GM18867 (cell line): ENCODE data around the gene CCNB1IP1.
"Not testable (repeated sequence)": the region's sequence is repeated elsewhere in the genome, so short reads cannot be mapped to it uniquely, and the experiment has no call there.

Source experiments
- ATAC-seq: cut with Tn5 transposase; IDR thresholded peaks from one replicate; pipeline ENCODE4 v1.9.1; 2021; ENCODE audit warnings: mild to moderate bottlenecking, moderate library complexity; ENCODE audit not compliant: unreplicated experiment

Gene CCNB1IP1

DNA sequence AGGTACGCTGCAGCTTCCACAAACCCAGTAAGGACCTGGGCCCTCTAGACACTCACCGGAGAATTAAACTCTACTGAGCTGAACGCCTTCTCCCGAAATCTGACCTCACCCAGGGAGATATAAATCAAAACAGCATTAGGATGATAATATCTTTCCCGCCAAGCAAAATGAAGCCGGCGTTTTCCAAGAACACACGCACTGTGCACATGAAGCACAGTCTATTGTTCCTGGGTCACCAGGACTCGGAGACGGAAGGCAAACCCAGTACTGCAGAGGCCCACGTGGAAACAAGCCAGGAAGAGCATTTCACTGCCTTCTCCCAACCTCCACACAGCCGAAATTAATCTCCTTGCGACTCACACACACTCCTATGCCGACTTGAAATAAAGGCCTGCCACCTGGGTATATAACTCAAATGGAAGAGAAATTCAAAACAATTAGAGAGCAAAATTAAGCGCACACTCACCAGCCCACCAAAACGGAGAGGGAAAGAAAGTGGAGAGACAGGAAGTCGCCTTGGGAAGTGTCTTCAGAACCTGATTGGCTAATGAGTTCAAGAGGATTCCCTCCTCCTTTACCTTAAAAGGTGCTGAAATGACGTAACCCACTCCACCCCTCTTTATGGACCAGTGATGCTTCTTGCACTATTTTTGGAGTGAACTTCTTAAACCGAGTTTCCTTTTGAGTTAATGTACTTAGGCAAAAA lies at the start of gene CCNB1IP1:
CCNB1IP1 (minus strand) TSS at position 492 of the 706 bp plus-strand sequence. CDS start 16,756 bp downstream, outside the sequence.
- peak; percentile 98 for ATAC-seq

- ATAC-seq: no peak
These were observed 49.4 kb upstream of the CCNB1IP1 start for GRCh38 chr14:20382526-20382925.

DNA sequence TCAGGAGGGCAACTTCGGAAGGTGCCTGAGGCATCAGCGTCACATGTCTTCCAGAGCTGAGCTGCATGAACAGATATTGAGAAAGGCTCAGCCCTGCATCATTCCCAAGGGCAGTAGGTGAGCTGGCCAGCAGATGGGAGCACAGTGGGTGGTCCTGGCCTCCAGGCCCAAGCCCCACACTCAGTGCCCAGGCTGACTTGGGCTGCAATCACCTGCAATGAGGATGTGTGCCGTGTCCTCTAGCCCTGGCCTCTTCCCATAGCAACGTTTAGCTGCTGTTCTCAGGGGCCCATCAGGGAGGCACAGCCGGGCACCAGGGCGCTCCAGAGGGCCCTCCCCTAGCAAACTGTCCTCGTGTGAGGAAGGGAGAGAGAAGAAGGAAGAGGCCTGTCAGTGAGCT lies 48.3 kb upstream of the CCNB1IP1 start:
- no peak for ATAC-seq

DNA sequence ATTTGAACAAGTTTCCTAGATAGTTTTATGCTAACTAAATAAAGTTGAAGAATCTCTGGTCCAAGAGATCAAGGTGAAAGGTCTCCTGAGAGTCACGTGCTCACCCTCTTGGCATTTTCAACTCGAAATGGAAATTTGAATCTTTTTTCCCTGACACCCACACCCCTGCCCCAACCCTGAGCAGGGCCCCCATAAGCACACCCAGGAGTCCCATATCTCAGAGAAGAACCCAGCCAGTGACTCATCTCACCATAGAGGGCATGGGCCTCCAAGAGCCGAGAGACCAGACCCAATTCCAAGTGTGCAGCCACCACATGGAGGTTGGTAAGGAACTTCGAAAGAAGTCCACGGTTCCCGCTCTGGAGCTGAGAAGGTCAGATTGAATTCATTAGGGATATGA lies 47.6 kb upstream of the CCNB1IP1 start:
- ATAC-seq: no peak

DNA sequence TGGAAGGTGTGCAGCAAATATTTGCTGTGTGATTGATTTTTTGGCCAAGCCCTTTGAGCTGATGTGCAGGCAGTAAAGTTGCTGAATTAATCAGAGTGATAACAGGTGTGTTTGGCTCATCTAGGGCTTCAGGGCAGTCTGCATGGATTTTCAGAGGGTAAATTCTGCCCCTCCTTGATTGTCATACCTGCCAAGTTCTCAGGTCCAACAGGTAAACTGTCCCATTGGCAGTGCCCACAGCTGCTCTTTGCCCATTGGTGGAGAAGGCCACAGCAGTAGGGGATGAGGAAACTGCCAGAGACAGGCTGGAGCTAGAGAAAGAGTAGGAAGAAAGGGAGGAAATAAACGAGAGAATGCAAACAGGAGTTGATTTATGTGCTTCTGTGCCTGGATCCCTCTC lies 46.7 kb upstream of the CCNB1IP1 start:
- ATAC-seq: no peak

DNA sequence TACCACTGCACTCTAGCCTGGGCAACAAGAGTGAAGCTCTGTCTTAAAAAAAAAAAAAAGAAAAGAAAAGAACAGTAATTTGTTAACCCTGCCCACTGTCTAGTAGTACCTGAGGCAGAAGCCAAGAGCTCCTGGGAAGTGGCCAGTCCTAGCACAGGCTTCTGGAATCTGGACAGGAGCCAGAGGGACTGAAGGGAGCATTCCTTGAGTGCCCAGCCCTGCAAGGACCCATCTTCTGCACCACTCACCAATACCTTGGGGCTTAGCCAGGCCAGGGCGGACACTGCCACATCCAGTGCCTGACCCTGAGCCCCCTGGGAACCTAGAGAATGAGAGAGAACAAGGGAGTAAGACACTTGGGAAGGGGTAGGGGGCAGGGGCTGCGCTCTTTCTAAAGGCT lies 44.1 kb upstream of the CCNB1IP1 start:
- ATAC-seq: no peak

DNA sequence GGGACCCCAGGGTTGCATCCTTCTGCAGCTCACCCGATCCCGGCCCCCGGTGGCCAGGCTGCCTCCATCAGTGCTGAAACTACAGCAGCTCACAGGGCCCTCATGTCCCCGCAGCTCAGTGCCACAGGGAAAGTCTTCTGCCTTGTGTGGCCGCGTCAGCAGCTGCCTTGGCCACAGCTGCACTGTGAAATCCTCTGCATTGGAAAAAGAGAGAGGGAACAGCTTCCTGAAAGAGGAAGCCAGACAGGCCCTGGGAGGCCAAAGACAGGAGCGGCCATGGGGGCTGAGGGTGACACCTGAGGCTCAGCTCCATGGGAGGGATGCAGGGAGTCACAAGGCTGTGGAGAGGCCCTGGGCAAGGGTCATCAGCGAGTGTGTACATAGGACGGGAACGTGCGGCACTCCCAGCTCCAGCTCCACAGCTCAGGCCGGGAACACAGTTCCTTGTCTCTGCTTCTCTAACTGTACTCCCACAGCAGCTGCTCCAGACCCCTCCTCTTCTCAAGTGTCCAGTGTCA lies 43.1 kb upstream of the CCNB1IP1 start:
- ATAC-seq: no peak

- no peak for ATAC-seq
These were observed 42.4 kb upstream of the CCNB1IP1 start for GRCh38 chr14:20375471-20375870.

GRCh38 chr14:20372796-20373195 lies 39.7 kb upstream of the CCNB1IP1 start:
- no peak for ATAC-seq

- no peak for ATAC-seq
These were observed 32.8 kb upstream of the CCNB1IP1 start for GRCh38 chr14:20365928-20366327.

DNA sequence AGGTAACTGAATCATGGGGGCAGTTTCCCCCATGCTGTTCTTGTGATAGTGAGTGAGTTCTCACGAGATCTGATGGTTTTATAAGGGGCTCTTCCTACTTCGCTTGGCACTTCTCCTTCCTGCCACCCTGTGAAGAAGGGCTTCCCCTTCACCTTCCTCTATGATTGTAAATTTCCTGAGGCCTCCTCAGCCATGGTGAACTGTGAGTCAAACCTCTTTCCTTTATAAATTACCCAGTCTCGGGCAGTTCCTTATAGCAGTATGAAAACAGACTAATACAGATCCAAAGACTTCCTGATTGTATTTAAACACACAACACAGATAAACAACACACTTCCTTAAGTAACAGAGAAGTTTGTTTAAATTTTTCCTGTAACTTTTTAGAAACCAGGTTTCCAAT lies 25.4 kb upstream of the CCNB1IP1 start:
- ATAC-seq: not testable (repeated sequence)

GRCh38 chr14:20356422-20356821 lies 23.3 kb upstream of the CCNB1IP1 start:
- no peak for ATAC-seq

GRCh38 chr14:20350860-20351259 lies 17.8 kb upstream of the CCNB1IP1 start:
- no peak for ATAC-seq

DNA sequence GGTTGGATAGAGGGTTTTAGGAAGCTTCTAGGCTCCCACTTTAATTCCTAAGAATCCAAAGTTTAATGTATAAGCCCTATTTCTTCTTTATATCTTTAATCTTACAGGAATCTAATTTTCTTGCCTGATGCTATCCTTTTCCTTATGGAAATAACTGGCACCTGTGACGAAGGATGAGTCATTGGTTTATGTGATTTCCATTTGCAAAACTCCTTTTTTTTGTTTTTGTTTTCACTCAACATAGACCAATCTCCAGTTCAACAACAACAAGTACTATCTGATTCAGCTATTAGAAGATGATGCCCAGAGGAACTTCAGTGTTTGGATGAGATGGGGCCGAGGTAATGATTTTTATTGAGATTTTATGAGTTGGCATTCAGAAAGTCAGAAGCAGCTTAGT lies 17.2 kb upstream of the CCNB1IP1 start:
- no peak for ATAC-seq

DNA sequence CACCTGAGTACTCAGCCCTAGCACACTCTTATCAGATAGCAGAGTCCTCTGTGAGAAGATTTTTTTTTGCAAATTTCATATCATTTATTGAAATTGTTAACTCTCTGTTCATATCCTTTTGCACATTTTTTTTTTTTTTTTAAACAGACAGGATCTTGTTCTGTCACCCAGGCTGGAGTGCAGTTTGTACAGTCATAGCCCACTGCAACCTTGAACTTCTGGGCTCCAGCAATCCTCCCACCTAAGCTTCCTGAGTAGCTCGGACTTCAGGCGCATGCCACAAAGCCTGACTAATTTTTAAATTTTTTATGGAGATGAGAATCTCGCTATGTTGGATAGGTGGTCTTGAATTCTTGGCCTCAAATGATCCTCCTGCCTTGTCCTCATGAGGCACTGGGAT lies 14.7 kb upstream of the CCNB1IP1 start:
- ATAC-seq: no peak

DNA sequence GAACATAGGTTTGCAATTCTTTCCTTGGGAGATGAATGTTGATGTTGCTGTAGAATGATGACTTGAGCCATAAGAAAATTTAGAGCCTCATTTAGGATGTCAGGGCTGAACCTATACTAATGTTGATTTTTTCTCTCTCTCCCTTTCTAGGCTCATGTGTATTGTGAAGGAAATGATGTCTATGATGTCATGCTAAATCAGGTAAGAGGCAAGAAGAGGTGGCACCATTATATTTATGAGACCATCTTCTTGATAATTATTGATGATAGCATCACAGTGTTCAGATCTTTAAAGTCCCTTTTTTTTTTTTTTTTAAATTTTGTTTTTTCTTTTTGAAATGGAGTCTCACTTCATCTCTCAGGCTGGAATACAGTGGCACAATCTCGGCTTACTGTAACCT lies 13.6 kb upstream of the CCNB1IP1 start:
- ATAC-seq: no peak

- ATAC-seq: no peak
These were observed 12.3 kb upstream of the CCNB1IP1 start for GRCh38 chr14:20345366-20345765.

GRCh38 chr14:20343862-20344220 lies 10.8 kb upstream of the CCNB1IP1 start:
- no peak for ATAC-seq

DNA sequence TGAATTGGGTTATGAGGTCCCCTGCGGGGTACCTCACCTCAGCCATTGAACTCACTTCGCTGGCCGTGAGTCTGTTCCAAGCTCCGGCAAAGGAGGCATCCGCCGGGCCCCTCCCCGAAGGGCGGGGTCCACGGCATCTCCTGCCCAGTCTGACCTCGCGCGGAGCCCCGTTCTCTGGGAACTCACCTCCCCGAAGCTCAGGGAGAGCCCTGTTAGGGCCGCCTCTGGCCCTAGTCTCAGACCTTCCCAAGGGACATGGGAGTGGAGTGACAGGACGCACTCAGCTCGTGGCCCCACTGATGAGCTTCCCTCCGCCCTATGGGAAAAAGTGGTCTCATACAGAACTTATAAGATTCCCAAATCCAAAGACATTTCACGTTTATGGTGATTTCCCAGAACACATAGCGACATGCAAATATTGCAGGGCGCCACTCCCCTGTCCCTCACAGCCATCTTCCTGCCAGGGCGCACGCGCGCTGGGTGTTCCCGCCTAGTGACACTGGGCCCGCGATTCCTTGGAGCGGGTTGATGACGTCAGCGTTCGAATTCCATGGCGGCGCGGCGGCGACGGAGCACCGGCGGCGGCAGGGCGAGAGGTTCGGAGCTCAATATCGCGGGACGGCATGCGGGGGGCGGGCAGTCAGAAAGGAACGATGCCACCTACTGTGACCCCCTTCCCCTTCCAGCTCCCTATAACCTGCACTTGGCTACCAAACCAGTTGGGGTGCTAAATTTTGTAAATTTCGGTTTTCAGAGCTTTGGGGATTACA lies 10.2 kb upstream of the CCNB1IP1 start, which contains the start of gene PARP2:
PARP2 (plus strand) TSS at position 544 of the 770 bp plus-strand sequence; CDS start at position 551, 7 bp downstream.
- ATAC-seq: peak; percentile 87

DNA sequence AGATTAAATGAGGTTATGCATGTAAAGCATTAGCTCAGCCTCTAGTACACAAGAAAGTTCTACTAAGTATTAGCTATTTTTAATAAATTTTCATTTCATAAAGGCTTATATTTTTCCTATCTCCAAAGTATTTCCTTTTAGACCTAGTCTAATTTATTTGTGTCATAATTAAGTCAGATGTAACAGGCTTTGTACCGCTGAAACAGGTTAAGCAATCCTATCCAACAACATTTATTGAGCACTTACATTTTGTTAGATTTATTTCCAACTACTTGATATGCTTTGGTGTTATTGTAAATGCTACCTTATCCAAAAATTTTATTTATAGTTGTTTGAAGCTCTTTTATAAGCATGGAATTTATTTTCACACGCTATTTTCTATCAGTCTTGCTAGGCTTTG lies 8.6 kb upstream of the CCNB1IP1 start:
- no peak for ATAC-seq

GRCh38 chr14:20341032-20341431 lies 8.0 kb upstream of the CCNB1IP1 start:
- ATAC-seq: not testable (repeated sequence)

- no peak for ATAC-seq
These were observed 938 bp upstream of the CCNB1IP1 start for GRCh38 chr14:20334017-20334416.
